ENCODE measurements around the gene TMEM121.

- TF ChIP-seq CTCF (IDR thresholded peaks at IDR 0.05), result no peak
- no peak for TF ChIP-seq POLR2A (IDR thresholded peaks at IDR 0.05)
- TF ChIP-seq POLR2AphosphoS5 (IDR thresholded peaks at IDR 0.05), result no peak
These were observed 36.4 kb downstream of the TMEM121 start for GRCh38 chr14:105562713-105563346.
